IPS-18c (cell line): ENCODE data around the gene OR1J4.

ENCODE experiments used
- H3K4me3 ChIP-seq: 2 replicates; pipeline ENCODE4 v1.7.0; 2013; ENCODE audit warnings: low read depth, mild to moderate bottlenecking, low read length, moderate library complexity; ENCODE audit not compliant: insufficient read depth
- H3K9me3 ChIP-seq: one replicate; pipeline ENCODE4 v1.6.1; 2013; ENCODE audit warnings: mild to moderate bottlenecking, low read length, moderate library complexity; ENCODE audit not compliant: control insufficient read depth, insufficient read depth

Gene OR1J4

GRCh38 chr9:122552812-122553211, 33.9 kb downstream of the OR1J4 start, which contains the start of gene OR1N2:
OR1N2 (plus strand) TSS chr9:122553112; CDS start chr9:122553212, 100 bp downstream.
- Histone ChIP-seq H3K4me3 (no peak within 1 kb of the TSS), H3K9me3 (peaks cover 2% of the 10 kb centered on the region)

- Histone ChIP-seq H3K4me3 (no peak overlapping the region), H3K9me3 (no peaks in the 10 kb centered on the region)
Observed at GRCh38 chr9:122561446-122561845, 42.5 kb downstream of the OR1J4 start.

GRCh38 chr9:122562134-122562760, 43.3 kb downstream of the OR1J4 start:
- H3K9me3 ChIP-seq, result no peaks in the 10 kb centered on the region
- no peak overlapping the region for H3K4me3 ChIP-seq

GRCh38 chr9:122567901-122568300, 49.0 kb downstream of the OR1J4 start:
- H3K9me3 ChIP-seq, result no peaks in the 10 kb centered on the region
- H3K4me3 ChIP-seq, result no peak overlapping the region
